SK-N-SH treated with all-trans-retinoic acid at 6 μM for 48 hours (cell line): ENCODE results near the gene CTNND2.

Experiments used
- ATAC-seq: fragments of 200-7000 bp; cut with Tn5 transposase; 3 replicates; pipeline ENCODE4 v1.9.1; 2020; ENCODE audit warnings: mild to moderate bottlenecking, moderate library complexity
- ARNTL ChIP-seq: fragments of 450-650 bp; formaldehyde crosslinking; IDR thresholded peaks from 2 replicates; pipeline ENCODE4 v1.5.0; 2020; ENCODE audit warnings: low read depth, mild to moderate bottlenecking, moderate library complexity, borderline replicate concordance
- BACH2 ChIP-seq: fragments of 250-450 bp; sonication (Bioruptor Pico); IDR thresholded peaks from 2 replicates; pipeline ENCODE4 v1.9.0; 2021; ENCODE audit warnings: mild to moderate bottlenecking, borderline replicate concordance
- CSDC2 ChIP-seq: fragments of 250-450 bp; sonication (Bioruptor Pico); IDR thresholded peaks from 2 replicates; pipeline ENCODE4 v1.5.0; 2020; ENCODE audit warnings: mild to moderate bottlenecking, moderate library complexity
- CSRNP3 ChIP-seq: fragments of 250-450 bp; sonication (Bioruptor Pico); IDR thresholded peaks from 2 replicates; pipeline ENCODE4 v1.5.1; 2021; ENCODE audit warnings: mild to moderate bottlenecking, moderate library complexity
- ESRRG ChIP-seq: fragments of 250-450 bp; sonication (Bioruptor Pico); IDR thresholded peaks from 2 replicates; pipeline ENCODE4 v1.6.1; 2021; ENCODE audit warnings: mild to moderate bottlenecking
- GLIS3 ChIP-seq: fragments of 250-450 bp; sonication (Bioruptor Pico); IDR thresholded peaks from 2 replicates; pipeline ENCODE4 v1.5.0; 2020; ENCODE audit warnings: mild to moderate bottlenecking, moderate library complexity
- ISL1 ChIP-seq: fragments of 250-450 bp; sonication (Bioruptor Pico); IDR thresholded peaks from 2 replicates; pipeline ENCODE4 v2.1.2; 2022; ENCODE audit warnings: mild to moderate bottlenecking, moderate library complexity
- OSR1 ChIP-seq: fragments of 250-450 bp; sonication (Bioruptor Pico); IDR thresholded peaks from 2 replicates; pipeline ENCODE4 v1.8.0; 2022; ENCODE audit warnings: moderate library complexity, mild to moderate bottlenecking, inconsistent platforms
- POU6F1 ChIP-seq: fragments of 250-450 bp; sonication (Bioruptor Pico); IDR thresholded peaks from 2 replicates; pipeline ENCODE4 v1.8.0; 2021; ENCODE audit warnings: low read depth, mild to moderate bottlenecking, moderate library complexity, borderline replicate concordance
- PPARA ChIP-seq: fragments of 250-450 bp; sonication (Bioruptor Pico); IDR thresholded peaks from 2 replicates; pipeline ENCODE4 v1.5.0; 2020; ENCODE audit warnings: mild to moderate bottlenecking, borderline replicate concordance
- RARB ChIP-seq: fragments of 250-450 bp; sonication (Bioruptor Pico); IDR thresholded peaks from 2 replicates; pipeline ENCODE4 v1.8.0; 2021; ENCODE audit warnings: mild to moderate bottlenecking, moderate library complexity
- SNAI2 ChIP-seq: fragments of 250-450 bp; sonication (Bioruptor Pico); IDR thresholded peaks from 2 replicates; pipeline ENCODE4 v1.5.0; 2020; ENCODE audit warnings: mild to moderate bottlenecking, moderate library complexity
- TCF4 ChIP-seq: fragments of 250-450 bp; sonication (Bioruptor Pico); IDR thresholded peaks from 2 replicates; pipeline ENCODE4 v1.8.0; 2021; ENCODE audit warnings: mild to moderate bottlenecking, moderate library complexity, borderline replicate concordance
- TSHZ2 ChIP-seq: fragments of 250-450 bp; sonication (Bioruptor Pico); IDR thresholded peaks from 2 replicates; pipeline ENCODE4 v1.5.0; 2020; ENCODE audit warnings: mild to moderate bottlenecking, moderate library complexity
- ZFP3 ChIP-seq: fragments of 250-450 bp; sonication (Bioruptor Pico); IDR thresholded peaks from 2 replicates; pipeline ENCODE4 v1.5.0; 2020; ENCODE audit warnings: mild to moderate bottlenecking, moderate library complexity
- ZFP30 ChIP-seq: fragments of 450-650 bp; formaldehyde crosslinking; IDR thresholded peaks from 2 replicates; pipeline ENCODE4 v1.5.0; 2022; ENCODE audit warnings: mild to moderate bottlenecking, moderate library complexity
- ZNF565 ChIP-seq: fragments of 450-650 bp; formaldehyde crosslinking; conservative IDR thresholded peaks from 2 replicates; pipeline ENCODE4 v1.5.0; 2020; ENCODE audit warnings: low read depth, mild to moderate bottlenecking, moderate library complexity
- ZNF70 ChIP-seq: fragments of 450-650 bp; formaldehyde crosslinking; IDR thresholded peaks from 2 replicates; pipeline ENCODE4 v1.5.0; 2020; ENCODE audit warnings: mild to moderate bottlenecking, moderate library complexity
- ZNF8 ChIP-seq: fragments of 450-650 bp; formaldehyde crosslinking; IDR thresholded peaks from 2 replicates; pipeline ENCODE4 v1.5.0; 2020; ENCODE audit warnings: mild to moderate bottlenecking, moderate library complexity
- TF ChIP-seq, protein P1 (sequence below): fragments of 250-450 bp; sonication (Bioruptor Pico); IDR thresholded peaks from 2 replicates; pipeline ENCODE4 v1.8.0; 2020; ENCODE audit warnings: mild to moderate bottlenecking, moderate library complexity, borderline replicate concordance

CTNND2 gene

DNA sequence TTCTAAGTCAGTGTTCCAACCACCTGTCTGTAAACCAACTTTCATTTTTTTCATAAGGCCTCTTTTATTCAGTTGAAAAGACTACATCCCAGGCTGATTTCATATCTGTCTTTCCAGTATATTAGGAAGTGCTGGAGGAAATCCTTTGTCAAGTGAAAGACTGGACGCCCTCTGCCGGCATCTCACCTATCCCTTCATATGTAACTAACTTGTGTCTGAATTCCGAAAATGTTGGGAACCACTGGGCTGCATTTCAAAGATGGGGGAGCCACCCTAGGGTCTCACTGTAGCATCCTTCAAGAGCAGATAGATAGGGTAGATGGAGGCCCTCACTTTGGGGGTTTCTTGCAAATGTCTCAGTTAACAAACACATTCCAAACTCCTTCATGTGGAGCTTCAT, 569.8 kb downstream of the CTNND2 start (continued):
- TF ChIP-seq POU6F1 (CRISPR knock-in tag): no peak
- TF ChIP-seq ZFP30 (CRISPR knock-in tag): no peak
- no peak for TF ChIP-seq ARNTL (CRISPR knock-in tag)
- TF ChIP-seq ZFP3: no peak
- TF ChIP-seq ISL1 (CRISPR knock-in tag): no peak
- no peak for TF ChIP-seq PPARA
- no peak for TF ChIP-seq TCF4 (CRISPR knock-in tag)

- no peak for TF ChIP-seq ZNF8 (CRISPR knock-in tag)
- no peak for TF ChIP-seq TCF4 (CRISPR knock-in tag)
- no peak for TF ChIP-seq ZNF565
- no peak for TF ChIP-seq ESRRG
- no peak for TF ChIP-seq OSR1
- TF ChIP-seq RARB: no peak
- no peak for TF ChIP-seq CSDC2 (CRISPR knock-in tag)
- no peak for TF ChIP-seq TSHZ2 (CRISPR knock-in tag)
- TF ChIP-seq, protein P1, sequence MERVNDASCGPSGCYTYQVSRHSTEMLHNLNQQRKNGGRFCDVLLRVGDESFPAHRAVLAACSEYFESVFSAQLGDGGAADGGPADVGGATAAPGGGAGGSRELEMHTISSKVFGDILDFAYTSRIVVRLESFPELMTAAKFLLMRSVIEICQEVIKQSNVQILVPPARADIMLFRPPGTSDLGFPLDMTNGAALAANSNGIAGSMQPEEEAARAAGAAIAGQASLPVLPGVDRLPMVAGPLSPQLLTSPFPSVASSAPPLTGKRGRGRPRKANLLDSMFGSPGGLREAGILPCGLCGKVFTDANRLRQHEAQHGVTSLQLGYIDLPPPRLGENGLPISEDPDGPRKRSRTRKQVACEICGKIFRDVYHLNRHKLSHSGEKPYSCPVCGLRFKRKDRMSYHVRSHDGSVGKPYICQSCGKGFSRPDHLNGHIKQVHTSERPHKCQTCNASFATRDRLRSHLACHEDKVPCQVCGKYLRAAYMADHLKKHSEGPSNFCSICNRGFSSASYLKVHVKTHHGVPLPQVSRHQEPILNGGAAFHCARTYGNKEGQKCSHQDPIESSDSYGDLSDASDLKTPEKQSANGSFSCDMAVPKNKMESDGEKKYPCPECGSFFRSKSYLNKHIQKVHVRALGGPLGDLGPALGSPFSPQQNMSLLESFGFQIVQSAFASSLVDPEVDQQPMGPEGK (CRISPR knock-in tag): no peak
- TF ChIP-seq BACH2 (CRISPR knock-in tag): no peak
- TF ChIP-seq ZNF70: no peak
- TF ChIP-seq GLIS3 (CRISPR knock-in tag): no peak
- no peak for ATAC-seq
These were observed 574.6 kb downstream of the CTNND2 start for GRCh38 chr5:11329679-11330078.

DNA sequence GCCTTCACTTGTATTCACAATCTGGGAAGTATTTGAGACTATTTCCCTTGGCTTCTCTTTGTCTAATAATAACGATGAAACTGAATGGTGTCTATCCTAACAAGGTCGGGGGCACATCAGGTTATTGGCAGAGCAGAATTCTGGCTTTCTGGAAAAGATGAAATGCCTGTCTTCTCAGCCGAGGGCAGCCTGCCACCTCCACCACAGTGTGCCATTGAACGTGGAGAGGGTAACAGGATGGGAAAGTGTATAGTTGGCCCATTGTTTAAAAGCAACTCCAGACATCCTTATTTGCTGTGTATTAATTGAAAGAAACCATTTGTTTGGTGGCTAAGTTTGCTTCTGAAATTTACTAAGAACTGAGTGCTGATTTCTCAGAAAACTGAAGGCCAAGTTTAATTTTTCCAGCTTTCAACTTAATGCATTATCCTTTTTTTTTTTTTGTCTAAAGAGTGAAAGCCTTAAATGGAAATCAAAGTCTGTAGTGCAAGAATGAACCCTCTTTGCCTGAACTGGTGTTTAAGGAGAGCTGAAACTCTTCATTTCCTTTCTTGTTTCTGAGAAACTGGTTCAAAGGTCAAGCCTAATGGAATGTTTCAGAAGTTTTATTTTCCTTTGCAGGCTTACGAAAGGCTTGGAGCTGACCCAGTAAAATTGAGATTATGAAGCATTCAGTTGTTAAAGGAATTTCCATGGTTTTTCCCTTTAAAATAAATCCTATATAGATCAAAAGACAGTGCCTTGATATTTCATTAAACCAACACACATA, 579.5 kb downstream of the CTNND2 start:
- no peak for ATAC-seq
- TF ChIP-seq TCF4 (CRISPR knock-in tag): no peak
- TF ChIP-seq CSRNP3 (CRISPR knock-in tag): no peak
- TF ChIP-seq BACH2 (CRISPR knock-in tag): no peak
- no peak for TF ChIP-seq ISL1 (CRISPR knock-in tag)
- no peak for TF ChIP-seq POU6F1 (CRISPR knock-in tag)
- TF ChIP-seq CSDC2 (CRISPR knock-in tag): no peak
- TF ChIP-seq RARB: no peak
- no peak for TF ChIP-seq SNAI2 (CRISPR knock-in tag)
- TF ChIP-seq ZNF565: no peak
- no peak for TF ChIP-seq PPARA
